HepG2 (cell line): ENCODE results near the gene DNAJC30. TPM values are rescaled to one million over a fixed set of nuclear protein-coding genes. Genes with fewer than 3 reads are reported as not detected.

Experiments
- BRCA1 ChIP-seq: sonication (generic); formaldehyde crosslinking; IDR thresholded peaks from 2 replicates; pipeline ENCODE4 v1.4.0; 2020; ENCODE audit warnings: missing genetic modification reagents
- CAMTA2 ChIP-seq: sonication (generic); formaldehyde crosslinking; IDR thresholded peaks from 2 replicates; pipeline ENCODE4 v1.4.0; 2020; ENCODE audit warnings: mild to moderate bottlenecking, missing genetic modification reagents, borderline replicate concordance
- CEBPB ChIP-seq: IDR thresholded peaks from 2 replicates; pipeline ENCODE4 v1.6.1; 2011; ENCODE audit warnings: low read depth, low read length, improper control_type of control experiment, borderline replicate concordance
- CREB1 ChIP-seq, 2 experiments: fragments of 450-650 bp in 1 of 2; IDR thresholded peaks; 2 replicates each; pipeline ENCODE4 v1.6.1; 2016 to 2017; ENCODE audit warnings: control low read depth in 1 of 2, mild to moderate bottlenecking in 1 of 2, missing compliant biosample characterization in 1 of 2, missing genetic modification characterization in 1 of 2
- FOXA3 ChIP-seq: IDR thresholded peaks from 2 replicates; pipeline ENCODE4 v1.6.1; 2016; ENCODE audit warnings: missing genetic modification reagents, missing compliant biosample characterization
- MAFF ChIP-seq: IDR thresholded peaks from 2 replicates; pipeline ENCODE4 v1.6.1; 2011; ENCODE audit warnings: low read depth, low read length, improper control_type of control experiment
- NCOR1 ChIP-seq: fragments of 200-600 bp; sonication (generic); IDR thresholded peaks from 2 replicates; pipeline ENCODE4 v1.7.0; 2017; ENCODE audit warnings: antibody characterized with exemption, low read length, borderline replicate concordance
- PCBP1 ChIP-seq: fragments of 200-400 bp; formaldehyde crosslinking; IDR thresholded peaks from 2 replicates; pipeline ENCODE4 v1.6.1; 2017; ENCODE audit warnings: mild to moderate bottlenecking, low read depth, low read length, borderline replicate concordance
- SPEN ChIP-seq: sonication (generic); formaldehyde crosslinking; IDR thresholded peaks from 2 replicates; pipeline ENCODE4 v1.5.1; 2020; ENCODE audit warnings: low read depth, mild to moderate bottlenecking, missing genetic modification reagents
- TGIF2 ChIP-seq: IDR thresholded peaks from 2 replicates; pipeline ENCODE4 v1.6.1; 2016; ENCODE audit warnings: control low read depth, missing compliant biosample characterization
- ZBTB42 ChIP-seq: sonication (generic); formaldehyde crosslinking; IDR thresholded peaks from 2 replicates; pipeline ENCODE4 v1.5.0; 2020; ENCODE audit warnings: mild to moderate bottlenecking, missing genetic modification reagents
- ZNF20 ChIP-seq: sonication (generic); formaldehyde crosslinking; IDR thresholded peaks from 2 replicates; pipeline ENCODE4 v1.4.0; 2020; ENCODE audit warnings: mild to moderate bottlenecking, moderate library complexity, missing genetic modification reagents
- ZNF274 ChIP-seq: sonication (generic); formaldehyde crosslinking; IDR thresholded peaks from 2 replicates; pipeline ENCODE4 v1.5.1; 2020; ENCODE audit warnings: mild to moderate bottlenecking, missing genetic modification reagents
- ZNF547 ChIP-seq: sonication (generic); formaldehyde crosslinking; IDR thresholded peaks from 2 replicates; pipeline ENCODE4 v1.5.1; 2020; ENCODE audit warnings: mild to moderate bottlenecking, missing genetic modification reagents
- ZNF737 ChIP-seq: sonication (generic); formaldehyde crosslinking; IDR thresholded peaks from 2 replicates; pipeline ENCODE4 v1.5.0; 2020; ENCODE audit warnings: missing genetic modification reagents, mild to moderate bottlenecking, borderline replicate concordance
- ZNF816 ChIP-seq: sonication (generic); formaldehyde crosslinking; IDR thresholded peaks from 2 replicates; pipeline ENCODE4 v1.8.0; 2022; ENCODE audit warnings: missing genetic modification reagents, mild to moderate bottlenecking, borderline replicate concordance
- polyA plus RNA-seq, 8 experiments: library from polyadenylated mRNA; depleted of rRNA in 3 of 8; stranded (reverse) in 7 of 8; unstranded in 1 of 8; fragments of >200 nt; fragmentation: Illumina TruSeq in 4 of 8; extraction: Trizol in 4 of 8; gene quantifications; 2 replicates each; pipeline versions ENCODE4 v1.2.1 to v1.2.3, GENCODE V29; 2011 to 2016; ENCODE audit warnings: low read depth in 4 of 8, missing spikeins in 1 of 8, mixed read lengths in 1 of 8; ENCODE audit not compliant: insufficient read depth in 1 of 8
- total RNA-seq, 5 experiments: library from RNA; depleted of rRNA; stranded (reverse); fragments of >200 nt; fragmentation: Illumina TruSeq; extraction: Trizol; gene quantifications; 2 replicates each; pipeline ENCODE4 v1.2.3, GENCODE V29; 2016; ENCODE audit warnings: low read depth in 1 of 5
- TF ChIP-seq, protein P1 (sequence below): sonication (generic); formaldehyde crosslinking; conservative IDR thresholded peaks from 2 replicates; pipeline ENCODE4 v1.4.0; 2020; ENCODE audit warnings: missing genetic modification reagents
- TF ChIP-seq, protein P2 (sequence below): sonication (generic); formaldehyde crosslinking; conservative IDR thresholded peaks from 2 replicates; pipeline ENCODE4 v1.4.0; 2020; ENCODE audit warnings: mild to moderate bottlenecking, missing genetic modification reagents, moderate library complexity
- TF ChIP-seq, protein P3 (sequence below): IDR thresholded peaks from 2 replicates; pipeline ENCODE4 v1.6.1; 2016; ENCODE audit warnings: low read depth
- TF ChIP-seq, protein P4 (sequence below): sonication (generic); formaldehyde crosslinking; IDR thresholded peaks from 2 replicates; pipeline ENCODE4; 2020; ENCODE audit warnings: missing genetic modification reagents, mild to moderate bottlenecking, borderline replicate concordance

The DNAJC30 gene
- total and polyA plus RNA-seq, 2 of the 13 experiments (the other 11 are each of a cell fraction or from before 2014, with no cell fraction given), result 3.3 to 3.8 TPM

DNA sequence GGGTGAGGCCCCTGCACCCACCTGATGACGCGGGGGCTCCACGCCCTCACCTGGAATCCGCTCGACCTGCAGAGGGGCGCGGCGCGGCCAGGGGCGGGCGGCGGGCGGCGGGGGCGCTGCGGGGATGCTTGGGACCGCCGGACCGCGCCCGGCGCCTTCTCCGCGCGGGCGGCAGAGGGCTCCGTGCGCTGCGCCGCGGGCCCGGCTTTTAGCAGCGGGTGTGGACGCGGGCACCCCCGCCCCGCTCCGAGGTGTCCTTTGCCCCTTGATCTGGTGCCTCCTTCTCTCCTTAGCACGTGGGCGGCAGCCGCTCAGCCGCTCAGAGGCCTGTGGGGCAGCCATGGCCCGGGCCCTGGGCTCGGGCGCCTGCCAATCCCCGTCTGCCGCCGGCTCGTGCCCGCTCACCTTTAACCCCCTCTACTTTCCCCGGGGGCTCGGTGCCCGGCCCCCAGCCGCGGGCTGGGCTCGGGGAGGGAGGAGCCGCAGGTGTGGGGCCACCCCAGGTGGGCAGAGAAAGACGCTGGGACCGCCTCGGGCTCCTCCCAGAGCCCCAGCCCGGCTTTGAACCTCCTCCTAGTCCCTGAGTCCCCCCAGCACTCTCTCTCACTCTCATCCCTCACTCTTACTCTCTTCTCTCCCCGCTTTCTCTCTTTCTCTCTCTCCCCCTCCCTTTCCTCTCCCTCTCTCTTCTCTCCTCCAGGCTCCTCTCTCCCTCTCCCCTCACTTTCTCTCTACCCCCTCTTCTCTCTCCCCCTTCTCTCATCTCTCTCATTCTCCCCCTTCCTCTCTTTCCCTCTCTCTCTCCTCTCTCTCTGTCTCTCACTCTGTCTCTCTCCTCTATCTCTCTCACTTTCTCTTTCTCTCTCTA lies 35.3 kb downstream of the DNAJC30 start (continued):
- TF ChIP-seq CREB1 (IDR thresholded peaks at IDR 0.05), result no peak
- TF ChIP-seq CREB1 (CRISPR knock-in tag; IDR thresholded peaks at IDR 0.05), result no peak
- no peak for TF ChIP-seq ZBTB42 (CRISPR knock-in tag)
- TF ChIP-seq SPEN (CRISPR knock-in tag), result peak; percentile 67; the same call in 1 of the 2 replicates
- peak; percentile 57; the same call in 1 of the 2 replicates for TF ChIP-seq FOXA3 (CRISPR knock-in tag)
- TF ChIP-seq, protein P1, sequence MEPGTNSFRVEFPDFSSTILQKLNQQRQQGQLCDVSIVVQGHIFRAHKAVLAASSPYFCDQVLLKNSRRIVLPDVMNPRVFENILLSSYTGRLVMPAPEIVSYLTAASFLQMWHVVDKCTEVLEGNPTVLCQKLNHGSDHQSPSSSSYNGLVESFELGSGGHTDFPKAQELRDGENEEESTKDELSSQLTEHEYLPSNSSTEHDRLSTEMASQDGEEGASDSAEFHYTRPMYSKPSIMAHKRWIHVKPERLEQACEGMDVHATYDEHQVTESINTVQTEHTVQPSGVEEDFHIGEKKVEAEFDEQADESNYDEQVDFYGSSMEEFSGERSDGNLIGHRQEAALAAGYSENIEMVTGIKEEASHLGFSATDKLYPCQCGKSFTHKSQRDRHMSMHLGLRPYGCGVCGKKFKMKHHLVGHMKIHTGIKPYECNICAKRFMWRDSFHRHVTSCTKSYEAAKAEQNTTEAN (CRISPR knock-in tag), result peak; percentile 68; the same call in 1 of the 2 replicates
- no peak for TF ChIP-seq ZNF816
- no peak for TF ChIP-seq ZNF20
- no peak for TF ChIP-seq MAFF
- no peak for TF ChIP-seq ZNF274
- no peak for TF ChIP-seq CEBPB
- TF ChIP-seq, protein P2, sequence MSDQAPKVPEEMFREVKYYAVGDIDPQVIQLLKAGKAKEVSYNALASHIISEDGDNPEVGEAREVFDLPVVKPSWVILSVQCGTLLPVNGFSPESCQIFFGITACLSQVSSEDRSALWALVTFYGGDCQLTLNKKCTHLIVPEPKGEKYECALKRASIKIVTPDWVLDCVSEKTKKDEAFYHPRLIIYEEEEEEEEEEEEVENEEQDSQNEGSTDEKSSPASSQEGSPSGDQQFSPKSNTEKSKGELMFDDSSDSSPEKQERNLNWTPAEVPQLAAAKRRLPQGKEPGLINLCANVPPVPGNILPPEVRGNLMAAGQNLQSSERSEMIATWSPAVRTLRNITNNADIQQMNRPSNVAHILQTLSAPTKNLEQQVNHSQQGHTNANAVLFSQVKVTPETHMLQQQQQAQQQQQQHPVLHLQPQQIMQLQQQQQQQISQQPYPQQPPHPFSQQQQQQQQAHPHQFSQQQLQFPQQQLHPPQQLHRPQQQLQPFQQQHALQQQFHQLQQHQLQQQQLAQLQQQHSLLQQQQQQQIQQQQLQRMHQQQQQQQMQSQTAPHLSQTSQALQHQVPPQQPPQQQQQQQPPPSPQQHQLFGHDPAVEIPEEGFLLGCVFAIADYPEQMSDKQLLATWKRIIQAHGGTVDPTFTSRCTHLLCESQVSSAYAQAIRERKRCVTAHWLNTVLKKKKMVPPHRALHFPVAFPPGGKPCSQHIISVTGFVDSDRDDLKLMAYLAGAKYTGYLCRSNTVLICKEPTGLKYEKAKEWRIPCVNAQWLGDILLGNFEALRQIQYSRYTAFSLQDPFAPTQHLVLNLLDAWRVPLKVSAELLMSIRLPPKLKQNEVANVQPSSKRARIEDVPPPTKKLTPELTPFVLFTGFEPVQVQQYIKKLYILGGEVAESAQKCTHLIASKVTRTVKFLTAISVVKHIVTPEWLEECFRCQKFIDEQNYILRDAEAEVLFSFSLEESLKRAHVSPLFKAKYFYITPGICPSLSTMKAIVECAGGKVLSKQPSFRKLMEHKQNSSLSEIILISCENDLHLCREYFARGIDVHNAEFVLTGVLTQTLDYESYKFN (CRISPR knock-in tag), result peak; percentile 77
- TF ChIP-seq, protein P3, sequence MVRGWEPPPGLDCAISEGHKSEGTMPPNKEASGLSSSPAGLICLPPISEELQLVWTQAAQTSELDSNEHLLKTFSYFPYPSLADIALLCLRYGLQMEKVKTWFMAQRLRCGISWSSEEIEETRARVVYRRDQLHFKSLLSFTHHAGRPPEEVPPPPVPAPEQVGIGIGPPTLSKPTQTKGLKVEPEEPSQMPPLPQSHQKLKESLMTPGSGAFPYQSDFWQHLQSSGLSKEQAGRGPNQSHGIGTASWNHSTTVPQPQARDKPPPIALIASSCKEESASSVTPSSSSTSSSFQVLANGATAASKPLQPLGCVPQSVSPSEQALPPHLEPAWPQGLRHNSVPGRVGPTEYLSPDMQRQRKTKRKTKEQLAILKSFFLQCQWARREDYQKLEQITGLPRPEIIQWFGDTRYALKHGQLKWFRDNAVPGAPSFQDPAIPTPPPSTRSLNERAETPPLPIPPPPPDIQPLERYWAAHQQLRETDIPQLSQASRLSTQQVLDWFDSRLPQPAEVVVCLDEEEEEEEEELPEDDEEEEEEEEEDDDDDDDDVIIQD (CRISPR knock-in tag), result no peak
- no peak for TF ChIP-seq ZNF737 (CRISPR knock-in tag)
- peak; percentile 51; the same call in 1 of the 2 replicates for TF ChIP-seq NCOR1
- TF ChIP-seq, protein P4, sequence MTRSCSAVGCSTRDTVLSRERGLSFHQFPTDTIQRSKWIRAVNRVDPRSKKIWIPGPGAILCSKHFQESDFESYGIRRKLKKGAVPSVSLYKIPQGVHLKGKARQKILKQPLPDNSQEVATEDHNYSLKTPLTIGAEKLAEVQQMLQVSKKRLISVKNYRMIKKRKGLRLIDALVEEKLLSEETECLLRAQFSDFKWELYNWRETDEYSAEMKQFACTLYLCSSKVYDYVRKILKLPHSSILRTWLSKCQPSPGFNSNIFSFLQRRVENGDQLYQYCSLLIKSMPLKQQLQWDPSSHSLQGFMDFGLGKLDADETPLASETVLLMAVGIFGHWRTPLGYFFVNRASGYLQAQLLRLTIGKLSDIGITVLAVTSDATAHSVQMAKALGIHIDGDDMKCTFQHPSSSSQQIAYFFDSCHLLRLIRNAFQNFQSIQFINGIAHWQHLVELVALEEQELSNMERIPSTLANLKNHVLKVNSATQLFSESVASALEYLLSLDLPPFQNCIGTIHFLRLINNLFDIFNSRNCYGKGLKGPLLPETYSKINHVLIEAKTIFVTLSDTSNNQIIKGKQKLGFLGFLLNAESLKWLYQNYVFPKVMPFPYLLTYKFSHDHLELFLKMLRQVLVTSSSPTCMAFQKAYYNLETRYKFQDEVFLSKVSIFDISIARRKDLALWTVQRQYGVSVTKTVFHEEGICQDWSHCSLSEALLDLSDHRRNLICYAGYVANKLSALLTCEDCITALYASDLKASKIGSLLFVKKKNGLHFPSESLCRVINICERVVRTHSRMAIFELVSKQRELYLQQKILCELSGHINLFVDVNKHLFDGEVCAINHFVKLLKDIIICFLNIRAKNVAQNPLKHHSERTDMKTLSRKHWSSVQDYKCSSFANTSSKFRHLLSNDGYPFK (CRISPR knock-in tag), result no peak
- no peak for TF ChIP-seq CAMTA2 (CRISPR knock-in tag)
- TF ChIP-seq ZNF547 (CRISPR knock-in tag), result no peak; the same call in 1 of the 2 replicates
- no peak for TF ChIP-seq PCBP1
- no peak for TF ChIP-seq TGIF2 (CRISPR knock-in tag)
- TF ChIP-seq BRCA1 (CRISPR knock-in tag), result peak; percentile 82; the same call in 1 of the 2 replicates
